ENCODE measurements around the gene PLCXD1. TPM values are rescaled to one million over a fixed set of nuclear protein-coding genes. Genes with fewer than 3 reads are reported as not detected.

Gene PLCXD1
- total and polyA plus RNA-seq, 2 experiments from 2014 or later: 48.7 to 112 TPM

GRCh38 chrX:265502-265901, 15.7 kb upstream of the PLCXD1 start (continued):
- TF ChIP-seq, protein P1, sequence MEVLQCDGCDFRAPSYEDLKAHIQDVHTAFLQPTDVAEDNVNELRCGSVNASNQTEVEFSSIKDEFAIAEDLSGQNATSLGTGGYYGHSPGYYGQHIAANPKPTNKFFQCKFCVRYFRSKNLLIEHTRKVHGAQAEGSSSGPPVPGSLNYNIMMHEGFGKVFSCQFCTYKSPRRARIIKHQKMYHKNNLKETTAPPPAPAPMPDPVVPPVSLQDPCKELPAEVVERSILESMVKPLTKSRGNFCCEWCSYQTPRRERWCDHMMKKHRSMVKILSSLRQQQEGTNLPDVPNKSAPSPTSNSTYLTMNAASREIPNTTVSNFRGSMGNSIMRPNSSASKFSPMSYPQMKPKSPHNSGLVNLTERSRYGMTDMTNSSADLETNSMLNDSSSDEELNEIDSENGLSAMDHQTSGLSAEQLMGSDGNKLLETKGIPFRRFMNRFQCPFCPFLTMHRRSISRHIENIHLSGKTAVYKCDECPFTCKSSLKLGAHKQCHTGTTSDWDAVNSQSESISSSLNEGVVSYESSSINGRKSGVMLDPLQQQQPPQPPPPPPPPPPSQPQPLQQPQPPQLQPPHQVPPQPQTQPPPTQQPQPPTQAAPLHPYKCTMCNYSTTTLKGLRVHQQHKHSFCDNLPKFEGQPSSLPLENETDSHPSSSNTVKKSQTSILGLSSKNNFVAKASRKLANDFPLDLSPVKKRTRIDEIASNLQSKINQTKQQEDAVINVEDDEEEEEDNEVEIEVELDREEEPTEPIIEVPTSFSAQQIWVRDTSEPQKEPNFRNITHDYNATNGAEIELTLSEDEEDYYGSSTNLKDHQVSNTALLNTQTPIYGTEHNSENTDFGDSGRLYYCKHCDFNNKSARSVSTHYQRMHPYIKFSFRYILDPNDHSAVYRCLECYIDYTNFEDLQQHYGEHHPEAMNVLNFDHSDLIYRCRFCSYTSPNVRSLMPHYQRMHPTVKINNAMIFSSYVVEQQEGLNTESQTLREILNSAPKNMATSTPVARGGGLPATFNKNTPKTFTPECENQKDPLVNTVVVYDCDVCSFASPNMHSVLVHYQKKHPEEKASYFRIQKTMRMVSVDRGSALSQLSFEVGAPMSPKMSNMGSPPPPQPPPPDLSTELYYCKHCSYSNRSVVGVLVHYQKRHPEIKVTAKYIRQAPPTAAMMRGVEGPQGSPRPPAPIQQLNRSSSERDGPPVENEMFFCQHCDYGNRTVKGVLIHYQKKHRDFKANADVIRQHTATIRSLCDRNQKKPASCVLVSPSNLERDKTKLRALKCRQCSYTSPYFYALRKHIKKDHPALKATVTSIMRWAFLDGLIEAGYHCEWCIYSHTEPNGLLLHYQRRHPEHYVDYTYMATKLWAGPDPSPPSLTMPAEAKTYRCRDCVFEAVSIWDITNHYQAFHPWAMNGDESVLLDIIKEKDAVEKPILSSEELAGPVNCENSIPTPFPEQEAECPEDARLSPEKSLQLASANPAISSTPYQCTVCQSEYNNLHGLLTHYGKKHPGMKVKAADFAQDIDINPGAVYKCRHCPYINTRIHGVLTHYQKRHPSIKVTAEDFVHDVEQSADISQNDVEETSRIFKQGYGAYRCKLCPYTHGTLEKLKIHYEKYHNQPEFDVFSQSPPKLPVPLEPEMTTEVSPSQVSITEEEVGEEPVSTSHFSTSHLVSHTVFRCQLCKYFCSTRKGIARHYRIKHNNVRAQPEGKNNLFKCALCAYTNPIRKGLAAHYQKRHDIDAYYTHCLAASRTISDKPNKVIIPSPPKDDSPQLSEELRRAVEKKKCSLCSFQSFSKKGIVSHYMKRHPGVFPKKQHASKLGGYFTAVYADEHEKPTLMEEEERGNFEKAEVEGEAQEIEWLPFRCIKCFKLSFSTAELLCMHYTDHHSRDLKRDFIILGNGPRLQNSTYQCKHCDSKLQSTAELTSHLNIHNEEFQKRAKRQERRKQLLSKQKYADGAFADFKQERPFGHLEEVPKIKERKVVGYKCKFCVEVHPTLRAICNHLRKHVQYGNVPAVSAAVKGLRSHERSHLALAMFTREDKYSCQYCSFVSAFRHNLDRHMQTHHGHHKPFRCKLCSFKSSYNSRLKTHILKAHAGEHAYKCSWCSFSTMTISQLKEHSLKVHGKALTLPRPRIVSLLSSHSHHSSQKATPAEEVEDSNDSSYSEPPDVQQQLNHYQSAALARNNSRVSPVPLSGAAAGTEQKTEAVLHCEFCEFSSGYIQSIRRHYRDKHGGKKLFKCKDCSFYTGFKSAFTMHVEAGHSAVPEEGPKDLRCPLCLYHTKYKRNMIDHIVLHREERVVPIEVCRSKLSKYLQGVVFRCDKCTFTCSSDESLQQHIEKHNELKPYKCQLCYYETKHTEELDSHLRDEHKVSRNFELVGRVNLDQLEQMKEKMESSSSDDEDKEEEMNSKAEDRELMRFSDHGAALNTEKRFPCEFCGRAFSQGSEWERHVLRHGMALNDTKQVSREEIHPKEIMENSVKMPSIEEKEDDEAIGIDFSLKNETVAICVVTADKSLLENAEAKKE (CRISPR knock-in tag; IDR thresholded peaks at IDR 0.05): no peak
- no peak for TF ChIP-seq ETS1 (IDR thresholded peaks at IDR 0.05)
- no peak for TF ChIP-seq POLR2AphosphoS5 (IDR thresholded peaks at IDR 0.05; ENCODE audit: low read depth)
- TF ChIP-seq JUNB (IDR thresholded peaks at IDR 0.05; ENCODE audit: unreplicated experiment): no peak
- TF ChIP-seq ZNF114 (CRISPR knock-in tag; IDR thresholded peaks at IDR 0.05): no peak
- no peak for TF ChIP-seq CTCF (conservative IDR thresholded peaks at IDR 0.05; ENCODE audit: low read depth in 2 of 2)

- H4K20me1 ChIP-seq (replicated peaks; ENCODE audit: insufficient read depth): no peaks in the 10 kb centered on the region
- H3K4me1 ChIP-seq (ENCODE audit: insufficient read depth): no peaks in the 10 kb centered on the region
- no peaks in the 10 kb centered on the region for H3K79me2 ChIP-seq (replicated peaks; ENCODE audit: insufficient read depth)
- no peaks in the 10 kb centered on the region for H3K9me2 ChIP-seq (ENCODE audit: insufficient read depth)
- H3K36me3 ChIP-seq (ENCODE audit: insufficient read depth): no peaks in the 10 kb centered on the region
- H3K4me3 ChIP-seq: no peak overlapping the region
- no peak overlapping the region for H3K4me2 ChIP-seq
- peaks cover 36% of the 10 kb centered on the region for H3K9me3 Mint-ChIP-seq
- no peak overlapping the region for H2AFZ ChIP-seq
- peak; percentile 38; the same call in 2 of the 3 replicates for ATAC-seq
- H3K4me3 Mint-ChIP-seq: no peak overlapping the region
- no peak overlapping the region for H3K27ac ChIP-seq (ENCODE audit: low read depth)
- H3K4me1 Mint-ChIP-seq: no peaks in the 10 kb centered on the region
- no peak overlapping the region for H3K27ac Mint-ChIP-seq
- no peaks in the 10 kb centered on the region for H3K27me3 ChIP-seq (ENCODE audit: insufficient read depth)
- H3F3A ChIP-seq (replicated peaks; ENCODE audit: low read depth): 0 out of 2 replicates have a peak, but pooled peaks cover 3% of the 10 kb centered on the region
- peaks cover 7% of the 10 kb centered on the region for H3K27me3 Mint-ChIP-seq (ENCODE audit: insufficient read depth, low read depth, poor library complexity)
- DNase-seq (ENCODE audit: low spot score): peak; percentile 33
- H3K36me3 Mint-ChIP-seq (ENCODE audit: low read depth): peaks cover 3% of the 10 kb centered on the region; the same call in 1 of the 3 replicates
- TF ChIP-seq POLR2AphosphoS5 (IDR thresholded peaks at IDR 0.05; ENCODE audit: low read depth): no peak
- no peak for TF ChIP-seq STAT1 (IDR thresholded peaks at IDR 0.05; ENCODE audit: unreplicated experiment)
- TF ChIP-seq, protein P2, sequence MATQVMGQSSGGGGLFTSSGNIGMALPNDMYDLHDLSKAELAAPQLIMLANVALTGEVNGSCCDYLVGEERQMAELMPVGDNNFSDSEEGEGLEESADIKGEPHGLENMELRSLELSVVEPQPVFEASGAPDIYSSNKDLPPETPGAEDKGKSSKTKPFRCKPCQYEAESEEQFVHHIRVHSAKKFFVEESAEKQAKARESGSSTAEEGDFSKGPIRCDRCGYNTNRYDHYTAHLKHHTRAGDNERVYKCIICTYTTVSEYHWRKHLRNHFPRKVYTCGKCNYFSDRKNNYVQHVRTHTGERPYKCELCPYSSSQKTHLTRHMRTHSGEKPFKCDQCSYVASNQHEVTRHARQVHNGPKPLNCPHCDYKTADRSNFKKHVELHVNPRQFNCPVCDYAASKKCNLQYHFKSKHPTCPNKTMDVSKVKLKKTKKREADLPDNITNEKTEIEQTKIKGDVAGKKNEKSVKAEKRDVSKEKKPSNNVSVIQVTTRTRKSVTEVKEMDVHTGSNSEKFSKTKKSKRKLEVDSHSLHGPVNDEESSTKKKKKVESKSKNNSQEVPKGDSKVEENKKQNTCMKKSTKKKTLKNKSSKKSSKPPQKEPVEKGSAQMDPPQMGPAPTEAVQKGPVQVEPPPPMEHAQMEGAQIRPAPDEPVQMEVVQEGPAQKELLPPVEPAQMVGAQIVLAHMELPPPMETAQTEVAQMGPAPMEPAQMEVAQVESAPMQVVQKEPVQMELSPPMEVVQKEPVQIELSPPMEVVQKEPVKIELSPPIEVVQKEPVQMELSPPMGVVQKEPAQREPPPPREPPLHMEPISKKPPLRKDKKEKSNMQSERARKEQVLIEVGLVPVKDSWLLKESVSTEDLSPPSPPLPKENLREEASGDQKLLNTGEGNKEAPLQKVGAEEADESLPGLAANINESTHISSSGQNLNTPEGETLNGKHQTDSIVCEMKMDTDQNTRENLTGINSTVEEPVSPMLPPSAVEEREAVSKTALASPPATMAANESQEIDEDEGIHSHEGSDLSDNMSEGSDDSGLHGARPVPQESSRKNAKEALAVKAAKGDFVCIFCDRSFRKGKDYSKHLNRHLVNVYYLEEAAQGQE (IDR thresholded peaks at IDR 0.05; ENCODE audit: unreplicated experiment): no peak
- no peak for TF ChIP-seq JUNB (IDR thresholded peaks at IDR 0.05; ENCODE audit: unreplicated experiment)
- no peak for TF ChIP-seq ZNF114 (CRISPR knock-in tag; IDR thresholded peaks at IDR 0.05)
- TF ChIP-seq ETS1 (IDR thresholded peaks at IDR 0.05): no peak
Observed at GRCh38 chrX:267771-268261, 13.4 kb upstream of the PLCXD1 start.
